ENCODE results near the gene AK8.

DNA sequence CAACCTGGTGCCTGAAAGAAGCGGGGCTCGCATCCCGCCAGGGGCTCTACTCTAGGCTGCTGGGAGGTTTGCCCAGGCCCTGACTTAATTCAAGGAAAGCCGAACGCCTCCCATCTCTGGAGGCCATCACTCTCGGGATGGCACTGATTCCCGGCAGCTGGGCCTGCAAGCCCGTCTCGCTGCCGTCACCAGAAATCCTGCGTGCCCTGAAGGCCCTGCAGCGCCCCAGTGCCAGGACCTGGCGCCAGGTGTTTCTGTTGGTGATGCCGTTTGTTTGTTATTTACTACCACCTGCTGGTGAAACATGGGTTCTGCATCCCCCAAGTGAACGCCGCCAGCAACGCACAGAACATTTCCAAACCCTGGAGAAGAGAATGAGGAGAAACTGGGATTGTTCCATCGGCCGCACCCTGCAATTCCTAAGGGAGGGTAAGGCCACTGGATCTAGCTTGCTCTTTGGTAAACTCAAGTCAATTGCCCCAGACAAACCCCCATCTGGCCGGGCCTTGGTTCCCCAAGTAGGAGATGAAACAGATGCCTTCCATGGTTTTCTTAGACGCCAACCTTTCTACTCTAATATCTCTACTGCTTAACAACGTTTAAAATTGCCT lies 77.9 kb downstream of the AK8 start:
- TF ChIP-seq, protein P1, sequence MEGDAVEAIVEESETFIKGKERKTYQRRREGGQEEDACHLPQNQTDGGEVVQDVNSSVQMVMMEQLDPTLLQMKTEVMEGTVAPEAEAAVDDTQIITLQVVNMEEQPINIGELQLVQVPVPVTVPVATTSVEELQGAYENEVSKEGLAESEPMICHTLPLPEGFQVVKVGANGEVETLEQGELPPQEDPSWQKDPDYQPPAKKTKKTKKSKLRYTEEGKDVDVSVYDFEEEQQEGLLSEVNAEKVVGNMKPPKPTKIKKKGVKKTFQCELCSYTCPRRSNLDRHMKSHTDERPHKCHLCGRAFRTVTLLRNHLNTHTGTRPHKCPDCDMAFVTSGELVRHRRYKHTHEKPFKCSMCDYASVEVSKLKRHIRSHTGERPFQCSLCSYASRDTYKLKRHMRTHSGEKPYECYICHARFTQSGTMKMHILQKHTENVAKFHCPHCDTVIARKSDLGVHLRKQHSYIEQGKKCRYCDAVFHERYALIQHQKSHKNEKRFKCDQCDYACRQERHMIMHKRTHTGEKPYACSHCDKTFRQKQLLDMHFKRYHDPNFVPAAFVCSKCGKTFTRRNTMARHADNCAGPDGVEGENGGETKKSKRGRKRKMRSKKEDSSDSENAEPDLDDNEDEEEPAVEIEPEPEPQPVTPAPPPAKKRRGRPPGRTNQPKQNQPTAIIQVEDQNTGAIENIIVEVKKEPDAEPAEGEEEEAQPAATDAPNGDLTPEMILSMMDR (conservative IDR thresholded peaks at IDR 0.05; ENCODE audit: low read depth, low read length) = peak; percentile 87
- TF ChIP-seq EZH2 (IDR thresholded peaks at IDR 0.05; ENCODE audit: borderline replicate concordance, low read depth, low read length, poor library complexity, severe bottlenecking) = no peak
